IMR-90 (cell line): ENCODE data around the gene HMOX1.

ENCODE experiments used
- BHLHE40 ChIP-seq: fragments of 150-350 bp; IDR thresholded peaks from 2 replicates; pipeline ENCODE4 v1.6.1; 2016; ENCODE audit warnings: mild to moderate bottlenecking, low read depth, low read length
- CHD1 ChIP-seq: IDR thresholded peaks from 2 replicates; pipeline ENCODE4 v1.6.1; 2012; ENCODE audit warnings: low read depth, low read length, improper control_type of control experiment
- MAZ ChIP-seq: IDR thresholded peaks from 2 replicates; pipeline ENCODE4 v1.6.1; 2012; ENCODE audit warnings: low read depth, mild to moderate bottlenecking, low read length, improper control_type of control experiment, moderate library complexity, borderline replicate concordance
- NFE2L2 ChIP-seq: fragments of 150-350 bp; IDR thresholded peaks from 2 replicates; pipeline ENCODE4 v1.6.1; 2016; ENCODE audit warnings: low read depth, mild to moderate bottlenecking, low read length
- POLR2A ChIP-seq: IDR thresholded peaks from 2 replicates; pipeline ENCODE4 v1.6.1; 2012; ENCODE audit warnings: mild to moderate bottlenecking, low read depth, low read length
- RAD21 ChIP-seq: IDR thresholded peaks from 2 replicates; pipeline ENCODE4 v1.6.1; 2012; ENCODE audit warnings: low read length, improper control_type of control experiment
- RCOR1 ChIP-seq: IDR thresholded peaks from 2 replicates; pipeline ENCODE4 v1.6.1; 2012; ENCODE audit warnings: mild to moderate bottlenecking, low read length, improper control_type of control experiment; ENCODE audit not compliant: insufficient replicate concordance
- RFX5 ChIP-seq: IDR thresholded peaks from 2 replicates; pipeline ENCODE4 v1.8.0; 2012; ENCODE audit warnings: low read depth, mild to moderate bottlenecking, low read length, moderate library complexity
- SMC3 ChIP-seq: fragments of 150-350 bp; IDR thresholded peaks from 2 replicates; pipeline ENCODE4 v1.6.1; 2016; ENCODE audit warnings: low read depth, mild to moderate bottlenecking, antibody characterized with exemption, low read length, moderate library complexity
- TF ChIP-seq, protein P1 (sequence below): conservative IDR thresholded peaks from 2 replicates; pipeline ENCODE4 v1.5.1; 2012; ENCODE audit warnings: mild to moderate bottlenecking, low read depth, low read length, improper control_type of control experiment
- TF ChIP-seq, protein P2 (sequence below): fragments of 150-350 bp; IDR thresholded peaks from 2 replicates; pipeline ENCODE4 v1.6.1; 2016; ENCODE audit warnings: low read depth, mild to moderate bottlenecking, low read length, moderate library complexity, borderline replicate concordance

DNA sequence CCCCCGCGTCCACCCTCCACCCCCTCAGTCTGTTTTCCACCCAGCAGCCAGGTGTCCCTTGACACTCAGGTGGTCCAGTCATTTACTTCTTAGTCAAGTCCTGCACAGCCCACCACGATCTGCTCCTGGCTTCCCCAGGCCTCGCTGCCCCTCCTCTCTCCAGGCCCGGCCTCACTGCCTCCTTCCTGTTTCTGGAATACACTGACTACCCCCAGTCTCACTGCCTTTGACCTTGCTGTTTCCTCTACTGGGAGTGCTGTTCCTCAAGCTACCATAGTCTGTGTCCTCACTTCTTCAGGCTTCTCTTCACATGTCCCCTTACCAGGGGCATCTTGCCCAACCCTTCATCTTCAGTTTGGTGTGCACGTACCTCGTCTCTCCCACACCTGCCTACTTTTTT lies 26.5 kb downstream of the HMOX1 start:
- TF ChIP-seq, protein P1, sequence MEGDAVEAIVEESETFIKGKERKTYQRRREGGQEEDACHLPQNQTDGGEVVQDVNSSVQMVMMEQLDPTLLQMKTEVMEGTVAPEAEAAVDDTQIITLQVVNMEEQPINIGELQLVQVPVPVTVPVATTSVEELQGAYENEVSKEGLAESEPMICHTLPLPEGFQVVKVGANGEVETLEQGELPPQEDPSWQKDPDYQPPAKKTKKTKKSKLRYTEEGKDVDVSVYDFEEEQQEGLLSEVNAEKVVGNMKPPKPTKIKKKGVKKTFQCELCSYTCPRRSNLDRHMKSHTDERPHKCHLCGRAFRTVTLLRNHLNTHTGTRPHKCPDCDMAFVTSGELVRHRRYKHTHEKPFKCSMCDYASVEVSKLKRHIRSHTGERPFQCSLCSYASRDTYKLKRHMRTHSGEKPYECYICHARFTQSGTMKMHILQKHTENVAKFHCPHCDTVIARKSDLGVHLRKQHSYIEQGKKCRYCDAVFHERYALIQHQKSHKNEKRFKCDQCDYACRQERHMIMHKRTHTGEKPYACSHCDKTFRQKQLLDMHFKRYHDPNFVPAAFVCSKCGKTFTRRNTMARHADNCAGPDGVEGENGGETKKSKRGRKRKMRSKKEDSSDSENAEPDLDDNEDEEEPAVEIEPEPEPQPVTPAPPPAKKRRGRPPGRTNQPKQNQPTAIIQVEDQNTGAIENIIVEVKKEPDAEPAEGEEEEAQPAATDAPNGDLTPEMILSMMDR: no peak
- no peak for TF ChIP-seq RFX5
- TF ChIP-seq NFE2L2: no peak
- TF ChIP-seq POLR2A: no peak
- no peak for TF ChIP-seq BHLHE40
- no peak for TF ChIP-seq CHD1
- no peak for TF ChIP-seq MAZ
- TF ChIP-seq, protein P2, sequence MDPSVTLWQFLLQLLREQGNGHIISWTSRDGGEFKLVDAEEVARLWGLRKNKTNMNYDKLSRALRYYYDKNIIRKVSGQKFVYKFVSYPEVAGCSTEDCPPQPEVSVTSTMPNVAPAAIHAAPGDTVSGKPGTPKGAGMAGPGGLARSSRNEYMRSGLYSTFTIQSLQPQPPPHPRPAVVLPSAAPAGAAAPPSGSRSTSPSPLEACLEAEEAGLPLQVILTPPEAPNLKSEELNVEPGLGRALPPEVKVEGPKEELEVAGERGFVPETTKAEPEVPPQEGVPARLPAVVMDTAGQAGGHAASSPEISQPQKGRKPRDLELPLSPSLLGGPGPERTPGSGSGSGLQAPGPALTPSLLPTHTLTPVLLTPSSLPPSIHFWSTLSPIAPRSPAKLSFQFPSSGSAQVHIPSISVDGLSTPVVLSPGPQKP: no peak
- TF ChIP-seq RCOR1: no peak
- TF ChIP-seq RAD21: no peak
- TF ChIP-seq SMC3: no peak
